IMR-90 (cell line): ENCODE results near the gene ELMOD3. TPM values are rescaled to one million over a fixed set of nuclear protein-coding genes. Genes with fewer than 3 reads are reported as not detected.

Experiments used
- ATAC-seq: fragments of 200-7000 bp; cut with Tn5 transposase; 2 replicates; pipeline ENCODE4 v1.9.1; 2020; ENCODE audit warnings: low read depth, mild to moderate bottlenecking, moderate library complexity
- BruUV-seq: library from RNA; stranded (reverse); fragments of 400-500 nt; replicated peaks from 2 replicates; lab custom pipeline; 2021; lab: Mats Ljungman, UMichigan
- CTCF ChIA-PET: fragments of 300-600 bp; formaldehyde crosslinking; extraction: SDS; loops from one replicate; lab custom pipeline; 2021; ENCODE audit warnings: antibody characterized with exemption; lab: Yijun Ruan, JAX
- POLR2A ChIA-PET: fragments of 300-600 bp; sonication (Branson Sonifier 250); formaldehyde crosslinking; loops from one replicate; lab custom pipeline; 2022; ENCODE audit warnings: antibody characterized with exemption; ENCODE audit not compliant: unreplicated experiment; lab: Charles Lee
- DNase-seq: peaks from one replicate; pipeline ENCODE4 v3.0.0; 2013
- H2AFZ ChIP-seq: replicated peaks from 2 replicates; pipeline ENCODE3; 2013; ENCODE audit warnings: low read length, mild to moderate bottlenecking; ENCODE audit not compliant: poor library complexity
- H2AK5ac ChIP-seq: 2 replicates; pipeline ENCODE4 v1.6.1; 2013; ENCODE audit warnings: low read depth, low read length, inconsistent platforms
- H2AK9ac ChIP-seq: replicated peaks from 2 replicates; pipeline ENCODE3; 2013; ENCODE audit warnings: mild to moderate bottlenecking, low read depth, low read length, moderate library complexity; ENCODE audit not compliant: poor library complexity
- H2BK120ac ChIP-seq: 2 replicates; pipeline ENCODE4 v1.6.1; 2013; ENCODE audit warnings: low read depth, low read length, inconsistent platforms
- H2BK15ac ChIP-seq: 3 replicates; pipeline ENCODE4 v1.6.1; 2013; ENCODE audit warnings: low read depth, low read length, inconsistent platforms
- H2BK20ac ChIP-seq: 2 replicates; pipeline ENCODE4 v1.6.1; 2013; ENCODE audit warnings: low read depth, mild to moderate bottlenecking, inconsistent platforms, low read length, moderate library complexity
- H2BK5ac ChIP-seq: 2 replicates; pipeline ENCODE4 v1.6.1; 2013; ENCODE audit warnings: mild to moderate bottlenecking, low read depth, low read length, inconsistent platforms; ENCODE audit not compliant: poor library complexity, severe bottlenecking
- H3K14ac ChIP-seq: replicated peaks from 2 replicates; pipeline ENCODE4 v1.6.1; 2013; ENCODE audit warnings: low read depth, low read length, inconsistent platforms
- H3K18ac ChIP-seq: 2 replicates; pipeline ENCODE4 v1.6.1; 2013; ENCODE audit warnings: low read depth, low read length, control low read depth
- H3K23ac ChIP-seq: 2 replicates; pipeline ENCODE4 v1.6.1; 2013; ENCODE audit warnings: low read depth, low read length, inconsistent platforms
- H3K27ac ChIP-seq: 2 replicates; pipeline ENCODE4 v1.5.1; 2013; ENCODE audit warnings: mild to moderate bottlenecking, control low read depth, low read length; ENCODE audit not compliant: insufficient read depth
- H3K27me3 ChIP-seq: 2 replicates; pipeline ENCODE4 v1.6.1; 2013; ENCODE audit warnings: low read length; ENCODE audit not compliant: control insufficient read depth, insufficient read depth
- H3K36me3 ChIP-seq: 2 replicates; pipeline ENCODE4 v1.6.1; 2013; ENCODE audit warnings: low read length, mixed read lengths; ENCODE audit not compliant: control insufficient read depth, insufficient read depth
- H3K4ac ChIP-seq: 2 replicates; pipeline ENCODE4 v1.6.1; 2013; ENCODE audit warnings: low read depth, low read length, inconsistent platforms
- H3K4me1 ChIP-seq: 2 replicates; pipeline ENCODE4 v1.6.1; 2013; ENCODE audit warnings: low read length, mixed read lengths; ENCODE audit not compliant: control insufficient read depth, insufficient read depth
- H3K4me2 ChIP-seq: 2 replicates; pipeline ENCODE4 v1.6.1; 2013; ENCODE audit warnings: low read depth, mild to moderate bottlenecking, control low read depth, low read length, moderate library complexity
- H3K4me3 ChIP-seq: 2 replicates; pipeline ENCODE4 v1.5.1; 2013; ENCODE audit warnings: low read depth, mild to moderate bottlenecking, control low read depth, low read length, moderate library complexity; ENCODE audit not compliant: insufficient read depth
- H3K56ac ChIP-seq: 2 replicates; pipeline ENCODE4 v1.6.1; 2013; ENCODE audit warnings: low read length, inconsistent platforms; ENCODE audit not compliant: insufficient read depth; ENCODE audit errors: extremely low read depth
- H3K79me1 ChIP-seq, 2 experiments: 2 replicates each; pipeline ENCODE4 v1.6.1; 2013; ENCODE audit warnings: low read length in 2 of 2, inconsistent platforms in 1 of 2, low read depth in 1 of 2
- H3K9ac ChIP-seq: 2 replicates; pipeline ENCODE4 v1.6.1; 2013; ENCODE audit warnings: low read depth, low read length, control low read depth
- H3K9me1 ChIP-seq: 2 replicates; pipeline ENCODE4 v1.6.1; 2013; ENCODE audit warnings: low read length, inconsistent platforms; ENCODE audit not compliant: insufficient read depth
- H3K9me3 ChIP-seq: 2 replicates; pipeline ENCODE4 v1.6.1; 2013; ENCODE audit warnings: low read length; ENCODE audit not compliant: control insufficient read depth, insufficient read depth
- H4K20me1 ChIP-seq: 2 replicates; pipeline ENCODE4 v1.6.1; 2013; ENCODE audit warnings: low read length, inconsistent platforms; ENCODE audit not compliant: insufficient read depth
- H4K5ac ChIP-seq: 2 replicates; pipeline ENCODE4 v1.6.1; 2013; ENCODE audit warnings: mild to moderate bottlenecking, low read depth, low read length, control low read depth
- H4K8ac ChIP-seq, 2 experiments: 2 replicates each; pipeline ENCODE4 v1.6.1; 2013; ENCODE audit warnings: low read depth in 2 of 2, low read length in 2 of 2, control low read depth in 1 of 2, inconsistent platforms in 1 of 2
- H4K91ac ChIP-seq: 2 replicates; pipeline ENCODE4 v1.6.1; 2013; ENCODE audit warnings: low read depth, low read length, inconsistent platforms; ENCODE audit not compliant: insufficient read depth
- CHD1 ChIP-seq: IDR thresholded peaks from 2 replicates; pipeline ENCODE4 v1.6.1; 2012; ENCODE audit warnings: low read depth, low read length, improper control_type of control experiment
- ELK1 ChIP-seq: fragments of 150-350 bp; IDR thresholded peaks from 2 replicates; pipeline ENCODE4 v1.6.1; 2016; ENCODE audit warnings: low read depth, mild to moderate bottlenecking, low read length, moderate library complexity, borderline replicate concordance
- MAFK ChIP-seq: IDR thresholded peaks from 2 replicates; pipeline ENCODE4 v1.6.1; 2012; ENCODE audit warnings: low read depth, low read length, improper control_type of control experiment
- POLR2A ChIP-seq: IDR thresholded peaks from 2 replicates; pipeline ENCODE4 v1.6.1; 2012; ENCODE audit warnings: mild to moderate bottlenecking, low read depth, low read length
- RCOR1 ChIP-seq: IDR thresholded peaks from 2 replicates; pipeline ENCODE4 v1.6.1; 2012; ENCODE audit warnings: mild to moderate bottlenecking, low read length, improper control_type of control experiment; ENCODE audit not compliant: insufficient replicate concordance
- SMC3 ChIP-seq: fragments of 150-350 bp; IDR thresholded peaks from 2 replicates; pipeline ENCODE4 v1.6.1; 2016; ENCODE audit warnings: low read depth, mild to moderate bottlenecking, antibody characterized with exemption, low read length, moderate library complexity
- WGBS, 2 experiments: methylation state at CpG; one replicate each; pipeline versions ENCODE4 v1.1.5 to v1.1.7; 2013; ENCODE audit warnings: missing lambda C conversion rate in 2 of 2; ENCODE audit not compliant: insufficient read length in 1 of 2; ENCODE audit errors: extremely low coverage in 2 of 2; 5-methylcytosine and 5-hydroxymethylcytosine counted together
- dilution Hi-C: fragments of 300-500 bp; cut with HindIII; formaldehyde crosslinking; loops from one replicate; pipeline ENCODE4 v1.14.3; 2018; ENCODE audit warnings: low sequenced_read_pairs; ENCODE audit not compliant: unreplicated experiment
- in situ Hi-C: fragments of 300-500 bp; cut with MboI; formaldehyde crosslinking; loops from 3 replicates; pipeline ENCODE4 v1.14.3; 2019; ENCODE audit warnings: low sequenced_read_pairs, inconsistent platforms, mixed read lengths
- intact Hi-C: fragments of 100-400 bp; cut with micrococcal nuclease; formaldehyde crosslinking; loops from 2 replicates; pipeline ENCODE4 v1.10.0; 2022
- polyA plus RNA-seq, 3 experiments: library from polyadenylated mRNA; depleted of rRNA; stranded (reverse); fragments of >200 nt; gene quantifications; 2 replicates each; pipeline ENCODE4 v1.2.3, GENCODE V29; 2012; ENCODE audit warnings: low replicate concordance in 1 of 3
- total RNA-seq: library from RNA; depleted of rRNA; stranded (reverse); fragments of >200 nt; gene quantifications from 2 replicates; pipeline ENCODE4 v1.2.3, GENCODE V29; 2012

The ELMOD3 gene
- total and polyA plus RNA-seq, 2 of the 4 experiments (the other 2 are of a cell fraction) = 13.1 to 20.7 TPM

- TF ChIP-seq ELK1 (no peak), MAFK (no peak), CHD1 (no peak), SMC3 (no peak), RCOR1 (no peak), POLR2A (no peak)
- POLR2A ChIA-PET = no interaction called here
- intact Hi-C loops (no loop called here), in situ Hi-C loops (no loop called here), dilution Hi-C loops (no loop called here)
- DNase-seq = no peak
- no peak overlapping the region for H4K5ac ChIP-seq
- H3K36me3 ChIP-seq = peaks cover 14% of the 10 kb centered on the region
- no CpG with 5 or more reads among the region's 7 CpGs for whole genome bisulfite sequencing, 2 experiments
- CTCF ChIA-PET = no interaction called here
- BruUV-seq = no TSS peak
- H3K4me2 ChIP-seq = no peak overlapping the region
- no peak overlapping the region for H2AK9ac ChIP-seq
- H3K79me1 ChIP-seq = peaks cover 5 to 13% of the 10 kb centered on the region in 2 experiments; a peak in 3 of 4 replicates
- H3K56ac ChIP-seq = no peak overlapping the region
- no peak overlapping the region for H3K4me3 ChIP-seq
- H3K18ac ChIP-seq = no peak overlapping the region
- no peak overlapping the region for H3K27ac ChIP-seq
- no peak overlapping the region for H2AK5ac ChIP-seq
- H3K23ac ChIP-seq = no peak overlapping the region
- no peaks in the 10 kb centered on the region for H3K9me1 ChIP-seq
- peaks cover 5% of the 10 kb centered on the region; the same call in 1 of the 2 replicates for H3K4me1 ChIP-seq
- H2BK120ac ChIP-seq = no peak overlapping the region
- no peak overlapping the region for H4K8ac ChIP-seq
- no peak overlapping the region for H3K9ac ChIP-seq
- no peak overlapping the region for H4K91ac ChIP-seq
- no peaks in the 10 kb centered on the region; the same call in 1 of the 2 replicates for H4K20me1 ChIP-seq
- H3K4ac ChIP-seq = no peak overlapping the region
- no peak for ATAC-seq
- no peak overlapping the region for H2AFZ ChIP-seq
- H3K9me3 ChIP-seq = no peaks in the 10 kb centered on the region
- H2BK20ac ChIP-seq = no peak overlapping the region
- H3K14ac ChIP-seq = no peak overlapping the region
- no peaks in the 10 kb centered on the region for H3K27me3 ChIP-seq
- no peak overlapping the region for H2BK5ac ChIP-seq
- H2BK15ac ChIP-seq = no peak overlapping the region
Measured at GRCh38 chr2:85401464-85401805, 46.9 kb downstream of the ELMOD3 start.
